Adrenal gland (tissue), 12 donors: ENCODE measurements around the gene STXBP4. TPM values are rescaled to one million over a fixed set of nuclear protein-coding genes. Genes with fewer than 3 reads are reported as not detected.

Experiments
- DNase-seq, 7 donors: peaks; one replicate each; pipeline ENCODE4 v3.0.0-alpha.2; 2019 to 2020
- H3K27ac ChIP-seq, 5 donors: fragments of 200-600 bp; sonication (generic) in 4 of 5; 1 replicate in 3 of 5; 2 replicates in 2 of 5; pipeline versions ENCODE4 v1.5.1 to v1.8.0; 2016 to 2020; ENCODE audit warnings: mild to moderate bottlenecking in 1 of 5
- H3K27me3 ChIP-seq: fragments of 200-600 bp; 2 replicates; pipeline ENCODE4 v1.8.0; 2021
- H3K36me3 ChIP-seq, 2 donors: fragments of 200-600 bp; replicated peaks in 1 of 2; 1 replicate in 1 of 2; 2 replicates in 1 of 2; pipeline versions ENCODE4 v1.5.1 to v1.8.0; 2018 to 2022
- H3K4me1 ChIP-seq, 2 donors: fragments of 200-600 bp; replicated peaks in 1 of 2; 1 replicate in 1 of 2; 2 replicates in 1 of 2; pipeline versions ENCODE4 v1.5.1 to v1.8.0; 2018 to 2021
- H3K4me3 ChIP-seq, 4 donors: fragments of 200-600 bp; sonication (generic) in 3 of 4; one replicate each; pipeline ENCODE4 v1.5.1; 2016 to 2018
- H3K9me3 ChIP-seq, 3 donors: fragments of 200-600 bp; sonication (generic) in 1 of 3; replicated peaks in 1 of 3; 1 replicate in 2 of 3; 2 replicates in 1 of 3; pipeline versions ENCODE4 v1.5.1 to v1.8.0; 2016 to 2021
- CTCF ChIP-seq, 6 experiments: fragments of 450-650 bp in 4 of 6; fragments of 200-600 bp in 2 of 6; sonication (generic) in 1 of 6; IDR thresholded peaks; 1 replicate in 5 of 6; 2 replicates in 1 of 6; pipeline versions ENCODE4 v1.5.1 to v1.8.0; 2016 to 2021; ENCODE audit warnings: antibody characterized with exemption in 6 of 6, mild to moderate bottlenecking in 2 of 6, moderate library complexity in 1 of 6
- POLR2A ChIP-seq, 2 donors: fragments of 450-650 bp; IDR thresholded peaks; one replicate each; pipeline ENCODE4 v1.6.1; 2017; ENCODE audit warnings: antibody characterized with exemption in 2 of 2, mild to moderate bottlenecking in 2 of 2, moderate library complexity in 1 of 2
- WGBS, 4 donors: extraction: QIAGEN DNeasy Blood & Tissue Kit in 2 of 4; methylation state at CpG; one replicate each; pipeline versions ENCODE4 v1.1.5 to v1.1.7; 2013 to 2017; 5-methylcytosine and 5-hydroxymethylcytosine counted together
- intact Hi-C, 2 donors: fragments of 100-400 bp; cut with DNase I; formaldehyde crosslinking; loops; one replicate each; pipeline versions ENCODE4 v1.14.1 to v1.15.0; 2022 to 2023
- polyA plus RNA-seq, 3 donors: library from polyadenylated mRNA; stranded (reverse); fragments of 200-250 nt in 2 of 3; fragments of 350-450 nt in 1 of 3; fragmentation: Illumina TruSeq in 1 of 3; extraction: RNeasy Lipid Tissue Mini Kit (QIAGEN cat#74804) in 1 of 3; gene quantifications; one replicate each; pipeline ENCODE4 v1.2.3, GENCODE V29; 2013 to 2014
- total RNA-seq, 9 donors: library from RNA; depleted of rRNA in 4 of 9; stranded (reverse); fragments of >200 nt in 4 of 9; fragments of 120-200 nt in 1 of 9; fragmentation: NEBNext Ultra II Directional in 1 of 9; extraction: Animal tissue kit (Norgen Biotek cat#: 25700) in 1 of 9; gene quantifications; one replicate each; pipeline versions ENCODE4 v1.1.0 to v1.2.4, GENCODE V29; 2013 to 2023
- donor health status: healthy with polysubstance abuse.
- donor health status: Bipolar disorder and iron deficiency.
- donor health status: DM: yes; HTN: yes; CAD: no.
- donor health status: DM: no; HTN: no; CAD: no.
- donor health status: DM: no; HTN: no; CAD: no.
- donor health status: DM: yes; HTN: yes; CAD: no.

The STXBP4 gene
- total and polyA plus RNA-seq, 12 donors, result 0.81 to 50.7 (median 11.6) TPM

- Histone ChIP-seq H3K27me3 (no peaks in the 10 kb centered on the region), H3K9me3 (no peaks in the 10 kb centered on the region), H3K36me3 (no peaks in the 10 kb centered on the region), H3K27ac (no peak overlapping the region), H3K4me3 (no peak overlapping the region), H3K4me1 (no peaks in the 10 kb centered on the region)
- TF ChIP-seq CTCF (IDR thresholded peaks at IDR 0.05) (no peak), POLR2A (IDR thresholded peaks at IDR 0.05) (no peak)
- intact Hi-C loops, result no loop called here
- 33 to 64% (median 45%) methylated on average over 1 of the region's 1 CpG for WGBS, 4 donors
- no peak for DNase-seq
Observed at GRCh38 chr17:54945231-54945630, 23.3 kb upstream of the STXBP4 start.

- 88 to 100% (median 93%) methylated on average over 1 of the region's 1 CpG for WGBS, 4 donors
Observed at GRCh38 chr17:54945671-54946070, 22.9 kb upstream of the STXBP4 start.

GRCh38 chr17:54947396-54947795 lies 21.2 kb upstream of the STXBP4 start:
- DNase-seq, result no peak
- TF ChIP-seq CTCF (IDR thresholded peaks at IDR 0.05), result no peak
- no peak for TF ChIP-seq POLR2A (IDR thresholded peaks at IDR 0.05)
- Histone ChIP-seq H3K4me1 (no peaks in the 10 kb centered on the region), H3K27me3 (no peaks in the 10 kb centered on the region), H3K4me3 (no peak overlapping the region), H3K9me3 (no peaks in the 10 kb centered on the region), H3K36me3 (no peaks in the 10 kb centered on the region), H3K27ac (no peak overlapping the region)
- intact Hi-C loops, result no loop called here
- 77 to 84% (median 81%) methylated on average over 2 of the region's 2 CpGs for WGBS, 4 donors

More at GRCh38 chr17:54945671-54946070, 22.9 kb upstream of the STXBP4 start:
- TF ChIP-seq POLR2A (IDR thresholded peaks at IDR 0.05) (no peak), CTCF (IDR thresholded peaks at IDR 0.05) (no peak)
- H3K4me3 ChIP-seq, result no peak overlapping the region
- no peaks in the 10 kb centered on the region for H3K4me1 ChIP-seq
- no peak overlapping the region for H3K27ac ChIP-seq
- DNase-seq, result no peak
- intact Hi-C loops, result no loop called here
- no peaks in the 10 kb centered on the region for H3K9me3 ChIP-seq
- H3K36me3 ChIP-seq, result no peaks in the 10 kb centered on the region
- H3K27me3 ChIP-seq, result no peaks in the 10 kb centered on the region

- DNase-seq, result no peak
- Histone ChIP-seq H3K27ac (no peak overlapping the region), H3K9me3 (no peaks in the 10 kb centered on the region), H3K36me3 (no peaks in the 10 kb centered on the region), H3K27me3 (no peaks in the 10 kb centered on the region), H3K4me1 (no peaks in the 10 kb centered on the region), H3K4me3 (no peak overlapping the region)
- WGBS, 4 donors, result 69 to 83% (median 71%) methylated on average over 5 of the region's 5 CpGs
- TF ChIP-seq CTCF (IDR thresholded peaks at IDR 0.05) (no peak), POLR2A (IDR thresholded peaks at IDR 0.05) (no peak)
- intact Hi-C loops, result no loop called here
Observed at GRCh38 chr17:54948380-54948779, 20.2 kb upstream of the STXBP4 start.
